Coronary artery (tissue), 2 donors: ENCODE results near the gene PREPL.
A peak's percentile ranks its signal among the peaks of the same experiment; 100 is the strongest.
"Not testable (repeated sequence)": the region's sequence is repeated elsewhere in the genome, so short reads cannot be mapped to it uniquely, and the experiment has no call there.

Experiments
- DNase-seq: peaks from one replicate; pipeline ENCODE4 v3.0.0-alpha.2; 2017; ENCODE audit warnings: low spot score
- H3K27ac ChIP-seq, 2 donors: fragments of 200-600 bp; sonication (generic); one replicate each; pipeline ENCODE4 v1.5.1; 2016 to 2019
- H3K4me3 ChIP-seq: fragments of 200-600 bp; sonication (generic); 2 replicates; pipeline ENCODE4 v1.5.1; 2016; ENCODE audit warnings: mild to moderate bottlenecking, moderate library complexity
- CTCF ChIP-seq: fragments of 200-600 bp; sonication (generic); IDR thresholded peaks from one replicate; pipeline ENCODE4 v1.5.1; 2019; ENCODE audit warnings: antibody characterized with exemption

The PREPL gene

GRCh38 chr2:44361330-44362206 lies at the start of gene PREPL, which contains the start of gene CAMKMT:
TSS of gene PREPL (minus strand) at chr2:44361494. CDS start at chr2:44346342, 15,152 bp downstream.
TSS of gene CAMKMT (plus strand) at chr2:44361947.
- peak within 1 kb of the TSS; percentile 91 to 93 for H3K27ac ChIP-seq
- TF ChIP-seq CTCF = no peak
- H3K4me3 ChIP-seq = peak within 1 kb of the TSS; percentile 96
- DNase-seq = peak; percentile 99

GRCh38 chr2:44398243-44398897 lies 37.1 kb upstream of the PREPL start:
- Histone ChIP-seq H3K27ac (no peak overlapping the region), H3K4me3 (peak overlapping the region; percentile 9)
- DNase-seq = no peak
- TF ChIP-seq CTCF = no peak

GRCh38 chr2:44397447-44398175 lies 36.3 kb upstream of the PREPL start:
- Histone ChIP-seq H3K4me3 (peak overlapping the region; percentile 9), H3K27ac (no peak overlapping the region)
- TF ChIP-seq CTCF = no peak
- no peak for DNase-seq

GRCh38 chr2:44392338-44392943 lies 31.1 kb upstream of the PREPL start:
- Histone ChIP-seq H3K27ac (no peak overlapping the region), H3K4me3 (no peak overlapping the region)
- peak; percentile 29 for TF ChIP-seq CTCF
- no peak for DNase-seq

GRCh38 chr2:44389895-44390294 lies 28.6 kb upstream of the PREPL start:
- no peak for TF ChIP-seq CTCF
- no peak overlapping the region for H3K4me3 ChIP-seq
- no peak overlapping the region for H3K27ac ChIP-seq
- no peak for DNase-seq

- H3K27ac ChIP-seq = no peak overlapping the region
- DNase-seq = no peak
- no peak overlapping the region for H3K4me3 ChIP-seq
- TF ChIP-seq CTCF = no peak
These were observed 27.6 kb upstream of the PREPL start for GRCh38 chr2:44388877-44389276.

- not testable (repeated sequence) for H3K27ac ChIP-seq, H3K4me3 ChIP-seq, DNase-seq
These were observed 23.9 kb upstream of the PREPL start for GRCh38 chr2:44385226-44385625.
